SK-N-SH (cell line): ENCODE results near the gene NUP50.

Experiments used
- CTCF ChIP-seq: fragments of 200-600 bp; sonication (generic); IDR thresholded peaks from 2 replicates; pipeline ENCODE4 v1.6.1; 2017; ENCODE audit warnings: antibody characterized with exemption, mild to moderate bottlenecking, moderate library complexity
- EP300 ChIP-seq, 2 experiments: IDR thresholded peaks; 2 replicates each; pipeline versions ENCODE4 v1.4.0 to v1.6.1; 2012; ENCODE audit warnings: borderline replicate concordance in 1 of 2, low read depth in 1 of 2, low read length in 1 of 2
- TEAD4 ChIP-seq: IDR thresholded peaks from 2 replicates; pipeline ENCODE4 v1.4.0; 2012; ENCODE audit warnings: mild to moderate bottlenecking, borderline replicate concordance; ENCODE audit not compliant: insufficient read depth
- TF ChIP-seq, protein P1 (sequence below): IDR thresholded peaks from 2 replicates; pipeline ENCODE4; 2012

DNA sequence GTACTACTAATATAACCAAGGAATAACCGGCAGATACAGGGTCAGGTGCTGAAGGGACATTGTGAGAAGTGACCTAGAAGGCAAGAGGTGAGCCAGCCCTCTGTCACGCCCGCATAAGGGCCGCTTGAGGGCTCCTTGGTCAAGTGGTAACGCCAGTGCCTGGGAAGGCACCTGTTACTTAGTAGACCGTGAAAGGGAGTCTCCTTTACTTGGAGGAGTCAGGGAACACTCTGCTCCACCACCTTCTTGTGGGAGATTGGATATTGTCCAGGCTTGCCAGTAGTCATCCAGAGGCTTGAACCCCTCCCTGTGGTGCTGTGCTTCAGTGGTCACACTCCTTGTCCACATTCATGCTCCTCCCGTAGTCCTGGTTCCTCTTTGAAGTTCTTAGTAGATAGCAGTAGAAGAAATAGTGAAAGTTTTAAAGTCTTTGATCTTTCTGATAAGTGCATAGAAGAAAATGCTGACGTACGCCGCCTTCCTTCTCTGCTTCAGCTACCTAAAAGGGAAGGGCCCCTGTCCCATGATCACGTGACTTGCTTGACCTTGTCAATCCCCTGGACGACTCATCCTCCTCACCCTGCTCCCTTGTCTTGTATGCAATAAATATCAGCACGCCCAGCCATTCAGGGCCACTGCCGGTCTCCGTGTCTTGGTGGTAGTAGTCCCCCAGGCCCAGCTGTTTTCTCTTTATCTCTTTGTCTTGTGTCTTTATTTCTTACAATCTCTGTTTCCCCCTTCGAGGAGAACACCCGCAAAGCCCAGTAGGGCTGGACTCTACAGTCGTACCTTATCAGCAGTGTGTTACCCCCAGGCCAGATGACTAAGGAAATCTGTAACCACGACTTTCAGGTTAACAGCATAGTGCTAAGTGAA is 6.1 kb downstream of the NUP50 start:
- TF ChIP-seq, protein P1, sequence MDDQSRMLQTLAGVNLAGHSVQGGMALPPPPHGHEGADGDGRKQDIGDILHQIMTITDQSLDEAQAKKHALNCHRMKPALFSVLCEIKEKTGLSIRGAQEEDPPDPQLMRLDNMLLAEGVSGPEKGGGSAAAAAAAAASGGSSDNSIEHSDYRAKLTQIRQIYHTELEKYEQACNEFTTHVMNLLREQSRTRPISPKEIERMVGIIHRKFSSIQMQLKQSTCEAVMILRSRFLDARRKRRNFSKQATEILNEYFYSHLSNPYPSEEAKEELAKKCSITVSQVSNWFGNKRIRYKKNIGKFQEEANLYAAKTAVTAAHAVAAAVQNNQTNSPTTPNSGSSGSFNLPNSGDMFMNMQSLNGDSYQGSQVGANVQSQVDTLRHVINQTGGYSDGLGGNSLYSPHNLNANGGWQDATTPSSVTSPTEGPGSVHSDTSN: no peak
- TF ChIP-seq CTCF (no peak), EP300 (IDR thresholded peaks at IDR 0.05; ENCODE audit: borderline replicate concordance in 1 of 2, low read depth in 1 of 2, low read length in 1 of 2) (no peak), TEAD4 (no peak)
